Mononuclear cell (primary cell): ENCODE data around the gene TTLL1. TPM values are rescaled to one million over a fixed set of nuclear protein-coding genes. Genes with fewer than 3 reads are reported as not detected.
"Not testable (repeated sequence)": the region's sequence is repeated elsewhere in the genome, so short reads cannot be mapped to it uniquely, and the experiment has no call there.

Experiments used
- H3K27me3 ChIP-seq: 2 replicates; pipeline ENCODE4 v1.6.0; 2011; ENCODE audit warnings: low read length, control low read depth; ENCODE audit not compliant: insufficient read depth
- H3K4me1 ChIP-seq: 2 replicates; pipeline ENCODE4 v1.5.1; 2011; ENCODE audit warnings: mild to moderate bottlenecking, low read length, control low read depth; ENCODE audit not compliant: insufficient read depth
- H3K4me3 ChIP-seq: 2 replicates; pipeline ENCODE4 v1.5.1; 2011; ENCODE audit warnings: mild to moderate bottlenecking, low read length, moderate library complexity
- H3K9me3 ChIP-seq: 2 replicates; pipeline ENCODE4 v1.5.1; 2011; ENCODE audit warnings: low read depth, mild to moderate bottlenecking, control low read depth, low read length
- total RNA-seq: library from RNA; depleted of rRNA; stranded (reverse); fragments of >200 nt; gene quantifications from one replicate; pipeline ENCODE4 v1.2.3, GENCODE V29; 2012

Gene TTLL1
- total RNA-seq, 1 donor, result 2.8 TPM

DNA sequence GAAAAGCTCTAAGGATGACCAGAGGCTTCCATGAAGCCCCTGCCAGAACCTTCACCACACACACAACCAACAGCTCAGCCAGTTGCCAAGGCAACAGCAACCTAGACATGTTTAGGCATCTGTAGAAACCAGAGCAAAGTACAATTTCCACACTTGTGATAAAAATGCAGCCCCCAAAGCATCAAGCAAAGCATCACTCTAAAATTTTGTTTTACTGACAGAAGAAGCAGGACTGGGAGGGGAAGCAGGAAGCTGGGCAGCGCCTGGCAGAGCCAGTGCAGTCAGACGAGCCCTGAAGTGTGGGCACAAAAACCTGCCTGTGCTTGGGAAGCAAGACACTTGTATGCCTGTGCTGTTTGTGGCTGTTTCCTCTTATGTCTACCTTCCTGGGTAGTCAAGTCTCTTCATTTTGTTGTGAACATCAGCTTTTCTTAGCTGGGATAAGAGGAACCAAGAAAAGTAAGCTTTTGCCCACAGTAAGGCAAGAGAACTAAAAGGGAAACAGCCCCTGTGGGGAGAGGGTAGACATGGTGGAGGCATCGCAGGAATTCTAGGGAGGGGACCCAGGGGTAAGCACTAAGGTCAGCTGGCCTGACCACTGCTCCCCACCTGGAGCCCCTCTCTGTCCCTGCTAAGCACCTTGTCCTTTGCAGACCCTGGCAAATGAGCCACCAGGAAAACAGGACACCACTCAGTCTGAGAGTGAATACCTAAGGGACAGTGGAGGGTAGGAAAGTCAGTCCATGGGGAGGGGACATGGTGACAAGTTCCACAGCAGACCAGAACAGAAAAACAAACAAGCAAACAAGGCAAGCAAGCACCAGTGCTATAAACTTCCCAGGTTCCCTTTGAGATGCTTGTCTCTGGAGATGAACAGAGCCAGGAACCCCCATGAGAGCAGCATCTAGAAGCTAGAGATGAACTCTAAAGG is 87.7 kb downstream of the TTLL1 start:
- Histone ChIP-seq H3K27me3 (no peaks in the 10 kb centered on the region), H3K4me3 (no peak overlapping the region), H3K9me3 (no peaks in the 10 kb centered on the region), H3K4me1 (peaks cover 85% of the 10 kb centered on the region)

DNA sequence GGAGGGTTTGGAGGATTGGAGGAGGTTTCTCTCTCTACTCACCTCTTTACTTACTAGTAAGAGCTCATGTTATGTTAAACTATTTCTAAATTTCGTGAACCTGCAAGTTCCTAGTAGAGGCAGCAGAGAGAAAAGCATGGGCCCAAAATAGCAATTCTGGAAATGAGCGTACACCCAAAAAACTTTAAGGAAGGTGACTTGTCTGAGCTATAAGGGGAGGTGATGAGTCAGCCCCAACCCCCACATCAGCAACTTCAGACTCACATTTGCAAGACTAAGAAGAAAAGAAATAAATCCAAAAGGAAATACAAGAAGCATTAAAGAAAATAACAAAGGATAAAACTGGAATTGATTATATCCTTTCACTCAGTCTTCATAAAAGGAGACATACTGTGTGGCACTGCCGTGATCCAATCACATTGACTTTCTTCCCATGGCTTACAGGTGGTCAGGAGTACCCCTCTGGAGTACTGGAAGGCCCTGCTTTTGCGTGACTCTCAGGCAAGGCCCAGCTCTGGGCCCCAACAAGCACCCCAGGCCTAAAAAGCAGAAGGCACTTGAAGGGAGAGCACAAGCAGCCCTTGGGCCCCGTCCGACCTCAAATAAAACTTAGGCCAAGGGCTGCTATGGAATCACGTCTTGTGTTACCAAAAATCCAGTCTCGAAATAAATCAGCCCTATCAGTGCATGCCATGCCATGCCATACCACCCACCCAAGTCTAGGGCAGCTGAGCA is 88.6 kb downstream of the TTLL1 start:
- H3K4me3 ChIP-seq, result no peak overlapping the region
- H3K27me3 ChIP-seq, result no peaks in the 10 kb centered on the region
- no peaks in the 10 kb centered on the region for H3K9me3 ChIP-seq
- H3K4me1 ChIP-seq, result peaks cover 94% of the 10 kb centered on the region

- Histone ChIP-seq H3K4me3 (no peak overlapping the region), H3K4me1 (peaks cover 99% of the 10 kb centered on the region), H3K9me3 (no peaks in the 10 kb centered on the region), H3K27me3 (no peaks in the 10 kb centered on the region)
Observed at GRCh38 chr22:42997582-42998090, 91.6 kb downstream of the TTLL1 start.

GRCh38 chr22:42996646-42997365 is 92.4 kb downstream of the TTLL1 start:
- peaks cover 98% of the 10 kb centered on the region for H3K4me1 ChIP-seq
- H3K27me3 ChIP-seq, result no peaks in the 10 kb centered on the region
- H3K4me3 ChIP-seq, result no peak overlapping the region
- H3K9me3 ChIP-seq, result no peaks in the 10 kb centered on the region

- not testable (repeated sequence) for H3K27me3 ChIP-seq, H3K9me3 ChIP-seq, H3K4me3 ChIP-seq
- peaks cover 93% of the 10 kb centered on the region for H3K4me1 ChIP-seq
Observed at GRCh38 chr22:42995654-42996053, 93.5 kb downstream of the TTLL1 start.

- Histone ChIP-seq H3K4me1 (peaks cover 93% of the 10 kb centered on the region), H3K9me3 (no peaks in the 10 kb centered on the region), H3K27me3 (no peaks in the 10 kb centered on the region), H3K4me3 (no peak overlapping the region)
Observed at GRCh38 chr22:42994917-42995562, 94.2 kb downstream of the TTLL1 start.

DNA sequence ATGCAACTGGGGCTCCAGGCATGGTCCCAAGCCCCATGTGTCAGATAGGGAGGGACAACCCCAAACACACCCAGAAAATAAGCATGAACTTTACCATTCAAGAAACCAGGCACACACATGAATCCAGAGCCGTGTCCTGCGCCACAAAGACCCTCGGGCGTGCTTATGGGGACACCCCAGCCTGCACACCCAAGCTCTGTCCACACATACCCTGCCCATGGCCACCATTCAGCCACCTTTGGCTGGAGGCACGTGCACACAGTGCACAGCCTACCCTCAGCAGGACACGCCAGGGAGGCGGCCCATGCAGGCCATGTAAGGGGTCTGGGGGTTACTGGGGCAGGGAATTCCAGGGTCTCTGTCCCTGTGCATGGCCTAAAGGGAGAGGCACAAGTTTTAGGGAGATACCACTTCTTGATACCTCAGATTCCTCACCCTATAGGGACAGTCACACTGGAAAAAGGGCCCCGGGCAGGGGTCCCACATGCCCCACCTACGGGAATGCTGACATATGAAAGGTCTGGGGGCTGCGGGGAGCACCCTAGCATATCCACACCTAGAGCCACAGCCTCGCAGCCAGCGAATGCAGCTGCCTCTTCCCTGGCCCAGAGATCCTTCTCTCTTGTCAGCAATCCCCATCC is 94.8 kb downstream of the TTLL1 start:
- H3K27me3 ChIP-seq, result no peaks in the 10 kb centered on the region
- no peak overlapping the region for H3K4me3 ChIP-seq
- peaks cover 87% of the 10 kb centered on the region for H3K4me1 ChIP-seq
- H3K9me3 ChIP-seq, result no peaks in the 10 kb centered on the region

DNA sequence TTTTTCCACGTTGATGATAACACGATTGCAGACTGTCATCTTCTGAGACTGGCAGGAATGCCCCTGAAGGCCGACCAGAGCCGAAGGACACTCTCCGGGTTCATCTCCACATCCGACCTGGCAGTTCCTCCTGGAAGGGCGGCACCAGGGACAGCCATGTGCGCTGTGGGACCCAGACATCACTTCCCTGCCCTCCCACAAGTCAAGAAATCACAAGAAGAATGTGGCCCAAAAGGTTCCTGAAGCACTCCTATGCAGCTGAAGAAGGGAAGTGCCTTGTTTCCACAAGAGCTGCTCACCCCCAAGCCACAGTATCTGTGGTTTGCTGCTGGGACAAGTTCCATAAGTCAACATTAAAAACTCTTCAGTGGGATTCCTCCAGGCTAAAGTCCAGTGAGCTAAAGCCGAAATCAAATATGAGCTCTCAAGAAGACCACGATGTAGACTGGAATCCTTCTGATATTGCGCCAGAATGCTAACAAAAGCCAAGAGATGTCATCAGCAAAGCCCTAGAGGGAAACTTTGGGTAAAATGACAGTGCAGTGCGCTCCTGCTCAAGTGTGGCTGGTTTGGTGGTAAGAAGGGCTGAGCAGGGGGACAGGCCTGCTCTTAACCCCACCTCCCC is 95.4 kb downstream of the TTLL1 start:
- no peak overlapping the region for H3K4me3 ChIP-seq

DNA sequence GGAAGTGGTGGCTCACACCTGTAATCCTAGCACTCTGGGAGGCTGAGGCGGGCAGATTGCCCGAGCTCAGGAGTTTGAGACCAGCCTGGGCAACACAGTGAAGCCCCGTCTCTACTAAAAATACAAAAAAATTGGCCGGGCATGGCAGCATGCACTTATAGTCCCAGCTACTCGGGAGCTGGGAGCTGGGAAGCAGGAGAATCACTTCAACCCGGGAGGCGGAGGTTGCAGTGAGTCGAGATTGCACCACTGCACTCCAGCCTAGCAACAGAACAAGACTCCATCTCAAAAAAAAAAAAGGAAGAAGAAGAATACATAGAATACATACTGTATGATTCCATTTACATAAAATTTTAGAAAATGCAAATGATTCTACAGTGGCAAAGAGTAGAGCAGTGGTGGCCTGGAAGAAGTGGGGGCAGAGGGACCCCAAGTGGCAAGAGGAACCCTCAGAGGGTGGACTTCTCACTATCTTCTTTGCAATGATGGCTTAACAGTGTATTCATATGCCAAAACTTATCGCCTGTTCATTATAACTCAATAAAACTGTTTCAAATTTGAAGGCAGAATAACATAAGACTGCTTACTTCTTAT is 96.2 kb downstream of the TTLL1 start:
- Histone ChIP-seq H3K4me3 (no peak overlapping the region), H3K4me1 (peaks cover 73% of the 10 kb centered on the region), H3K9me3 (no peaks in the 10 kb centered on the region)

More for the DNA sequence above, 95.4 kb downstream of the TTLL1 start:
- Histone ChIP-seq H3K9me3 (no peaks in the 10 kb centered on the region), H3K27me3 (no peaks in the 10 kb centered on the region), H3K4me1 (peaks cover 81% of the 10 kb centered on the region)

GRCh38 chr22:42992092-42992491 is 97.1 kb downstream of the TTLL1 start:
- no peaks in the 10 kb centered on the region for H3K9me3 ChIP-seq
- no peaks in the 10 kb centered on the region for H3K27me3 ChIP-seq
- H3K4me3 ChIP-seq, result no peak overlapping the region
- peaks cover 64% of the 10 kb centered on the region for H3K4me1 ChIP-seq

More for the DNA sequence above, 96.2 kb downstream of the TTLL1 start:
- no peaks in the 10 kb centered on the region for H3K27me3 ChIP-seq

DNA sequence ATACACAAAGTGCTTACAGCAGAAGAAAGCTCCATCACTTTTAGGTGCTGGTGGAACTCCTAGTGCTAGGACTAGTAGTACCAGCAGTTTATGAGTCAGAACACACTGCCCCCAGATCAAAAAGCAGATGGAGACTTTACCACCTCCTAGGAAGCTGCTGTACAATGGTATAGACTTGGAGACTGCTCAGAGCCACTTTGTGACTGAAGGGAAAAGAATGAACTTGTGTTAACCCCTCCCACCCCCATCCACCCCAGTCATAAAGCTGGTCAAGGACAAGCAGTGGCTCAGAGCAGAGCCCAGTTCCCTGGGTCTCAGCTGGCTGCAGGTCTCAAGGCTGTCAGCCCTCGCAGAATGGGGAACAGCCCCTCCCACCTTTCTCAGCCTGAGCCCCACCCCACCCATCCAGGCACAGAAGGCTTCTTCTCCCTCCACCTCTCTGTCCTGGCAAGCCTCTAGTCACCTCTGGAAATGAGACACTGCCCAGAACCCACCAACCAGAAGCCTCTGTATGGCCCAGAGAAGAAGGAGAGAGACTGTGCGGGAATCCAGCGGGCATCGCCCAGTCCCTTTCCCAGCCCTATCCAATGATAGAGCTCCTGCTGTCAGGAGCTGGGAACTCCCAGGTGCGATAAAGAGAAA is 98.1 kb downstream of the TTLL1 start:
- H3K27me3 ChIP-seq, result no peaks in the 10 kb centered on the region
- no peaks in the 10 kb centered on the region for H3K9me3 ChIP-seq
- H3K4me1 ChIP-seq, result peaks cover 54% of the 10 kb centered on the region
- H3K4me3 ChIP-seq, result no peak overlapping the region

- no peaks in the 10 kb centered on the region for H3K9me3 ChIP-seq
- H3K27me3 ChIP-seq, result no peaks in the 10 kb centered on the region
- peaks cover 46% of the 10 kb centered on the region for H3K4me1 ChIP-seq
- no peak overlapping the region for H3K4me3 ChIP-seq
Observed at GRCh38 chr22:42990131-42990838, 98.9 kb downstream of the TTLL1 start.
